Body of pancreas (tissue), 4 donors: Measurements from ENCODE around the gene ACYP2.

Source experiments
- CTCF ChIP-seq, 7 experiments: fragments of 450-650 bp in 4 of 7; fragments of 200-600 bp in 3 of 7; sonication (generic) in 3 of 7; IDR thresholded peaks; one replicate each; pipeline ENCODE4 v1.5.1; 2016 to 2019; ENCODE audit warnings: antibody characterized with exemption in 7 of 7
- POLR2A ChIP-seq, 3 donors: fragments of 450-650 bp; IDR thresholded peaks; one replicate each; pipeline ENCODE4 v1.6.1; 2016; ENCODE audit warnings: antibody characterized with exemption in 3 of 3, mild to moderate bottlenecking in 2 of 3

DNA sequence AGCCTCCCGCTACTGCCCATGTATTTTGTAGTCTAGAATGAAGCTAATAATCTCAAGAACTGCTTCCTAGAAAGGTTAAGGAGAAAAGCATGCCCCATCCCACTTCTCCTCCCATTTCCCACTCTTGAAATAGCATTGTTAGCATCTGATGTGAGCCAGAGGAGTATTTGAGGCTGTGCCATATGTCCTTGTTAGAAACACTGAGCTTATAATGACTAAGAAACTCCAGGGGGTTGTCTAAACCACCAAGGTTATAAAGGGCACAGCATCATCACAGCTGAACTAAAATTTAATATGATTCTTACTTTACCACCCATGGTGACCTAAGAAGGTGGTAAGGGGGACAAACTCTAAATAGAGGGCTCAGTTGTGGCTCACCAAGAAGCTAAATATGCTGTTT, 124.0 kb downstream of the ACYP2 start:
- no peak for TF ChIP-seq CTCF (IDR thresholded peaks at IDR 0.05)
- no peak for TF ChIP-seq POLR2A (IDR thresholded peaks at IDR 0.05)
